HG03135 (cell line): ENCODE measurements around the gene SMYD2.

Source experiments
- ATAC-seq: cut with Tn5 transposase; IDR thresholded peaks from one replicate; pipeline ENCODE4 v1.9.1; 2021; ENCODE audit warnings: mild to moderate bottlenecking, moderate library complexity; ENCODE audit not compliant: unreplicated experiment

Gene SMYD2

DNA sequence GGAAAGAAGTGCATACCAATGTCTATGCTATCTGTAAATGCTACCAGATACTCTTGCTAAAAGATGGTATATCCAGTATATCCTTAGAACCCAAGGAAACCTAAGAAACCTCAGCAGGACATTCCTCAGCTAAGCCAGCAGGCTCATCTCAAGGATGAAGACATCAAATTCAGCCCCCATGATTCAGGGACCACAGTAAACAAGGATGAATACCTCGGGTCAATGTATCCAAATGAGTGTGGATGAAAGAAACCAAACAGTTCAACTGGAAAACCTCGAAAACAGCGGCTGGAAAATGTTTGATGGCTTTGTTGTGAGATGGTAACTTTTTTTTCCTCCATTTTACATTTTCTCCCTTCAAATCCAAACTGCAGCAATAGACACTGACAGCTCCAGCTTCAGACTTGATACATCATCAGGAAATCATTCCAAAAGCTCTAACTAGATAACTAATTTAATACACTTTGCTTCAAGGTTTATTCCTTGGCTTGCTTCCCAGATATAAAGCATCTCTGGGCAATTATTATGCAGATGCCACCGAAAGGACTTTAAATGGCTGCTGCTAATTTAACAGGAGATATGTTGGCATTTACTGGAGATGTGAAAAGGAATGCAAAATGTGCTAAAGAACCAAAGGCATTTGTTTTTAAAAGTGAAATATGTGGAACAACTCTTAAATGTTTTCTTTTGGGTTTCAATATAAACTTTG, 73.6 kb downstream of the SMYD2 start:
- no peak for ATAC-seq

DNA sequence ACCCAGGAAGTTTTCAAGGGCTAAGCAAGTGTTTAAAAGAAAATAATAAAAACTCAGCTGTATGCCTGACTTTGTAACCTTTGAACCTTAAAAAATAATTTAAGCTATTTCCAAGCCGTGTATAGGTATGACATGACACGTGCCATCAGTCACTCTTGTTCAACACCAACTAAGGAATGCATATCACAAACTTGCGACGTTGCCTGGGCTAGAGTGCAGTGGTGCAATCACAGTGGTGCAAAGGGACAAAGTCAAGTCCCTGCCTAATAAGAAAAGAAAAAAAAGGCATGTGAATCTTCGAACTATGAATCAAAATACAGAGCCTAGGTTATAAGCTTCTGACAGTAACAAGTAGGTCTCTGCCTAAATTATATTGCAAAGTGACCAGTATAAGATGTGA, 79.2 kb downstream of the SMYD2 start:
- ATAC-seq = no peak

DNA sequence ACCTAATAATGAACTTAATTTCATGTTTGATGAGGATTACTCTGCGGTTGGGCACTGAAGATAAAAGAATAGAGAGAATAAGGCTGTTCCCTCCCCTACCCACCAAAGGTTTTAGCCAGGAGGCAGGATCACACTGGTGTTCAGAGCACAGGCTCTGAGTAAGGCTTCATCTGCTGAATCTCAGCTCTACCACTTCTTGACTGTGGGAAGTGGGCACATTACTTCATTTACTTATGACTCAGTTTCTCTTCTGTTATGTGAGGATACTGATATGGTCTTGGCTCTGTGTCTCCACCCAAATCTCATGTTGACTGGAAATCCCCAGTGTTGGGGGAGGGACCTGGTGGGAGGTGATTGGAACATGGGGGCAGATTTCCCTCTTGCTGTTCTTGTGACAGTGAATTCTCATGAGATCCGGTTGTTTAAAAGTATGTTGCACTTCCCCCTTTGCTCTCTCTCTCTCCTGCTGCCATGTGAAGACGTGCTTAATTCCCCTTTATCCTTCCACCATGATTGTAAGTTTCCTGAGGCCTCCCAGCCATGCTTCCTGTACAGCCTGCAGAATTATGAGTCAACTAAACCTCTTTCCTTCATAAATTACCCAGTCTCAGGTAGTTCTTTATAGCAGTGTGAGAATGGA, 79.7 kb downstream of the SMYD2 start:
- ATAC-seq = no peak

DNA sequence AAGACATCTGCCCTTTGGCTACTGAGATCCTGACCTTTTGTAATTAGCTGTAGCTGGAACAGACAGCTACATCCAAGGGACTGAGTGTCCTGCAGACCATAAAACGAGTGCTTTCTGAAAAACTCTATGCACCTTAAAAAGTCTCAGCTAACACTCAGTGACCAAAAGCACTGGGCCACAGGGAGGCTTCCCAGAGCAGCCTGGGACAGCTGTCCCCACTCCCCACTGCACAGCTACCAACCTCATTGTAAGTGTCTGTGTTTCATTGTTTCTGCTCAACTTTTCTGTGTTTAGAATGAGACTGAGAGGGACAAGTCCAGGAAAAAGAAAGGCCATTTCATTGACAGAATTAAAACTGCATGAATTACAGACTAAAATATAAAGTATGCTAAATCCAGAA, 80.7 kb downstream of the SMYD2 start:
- no peak for ATAC-seq

DNA sequence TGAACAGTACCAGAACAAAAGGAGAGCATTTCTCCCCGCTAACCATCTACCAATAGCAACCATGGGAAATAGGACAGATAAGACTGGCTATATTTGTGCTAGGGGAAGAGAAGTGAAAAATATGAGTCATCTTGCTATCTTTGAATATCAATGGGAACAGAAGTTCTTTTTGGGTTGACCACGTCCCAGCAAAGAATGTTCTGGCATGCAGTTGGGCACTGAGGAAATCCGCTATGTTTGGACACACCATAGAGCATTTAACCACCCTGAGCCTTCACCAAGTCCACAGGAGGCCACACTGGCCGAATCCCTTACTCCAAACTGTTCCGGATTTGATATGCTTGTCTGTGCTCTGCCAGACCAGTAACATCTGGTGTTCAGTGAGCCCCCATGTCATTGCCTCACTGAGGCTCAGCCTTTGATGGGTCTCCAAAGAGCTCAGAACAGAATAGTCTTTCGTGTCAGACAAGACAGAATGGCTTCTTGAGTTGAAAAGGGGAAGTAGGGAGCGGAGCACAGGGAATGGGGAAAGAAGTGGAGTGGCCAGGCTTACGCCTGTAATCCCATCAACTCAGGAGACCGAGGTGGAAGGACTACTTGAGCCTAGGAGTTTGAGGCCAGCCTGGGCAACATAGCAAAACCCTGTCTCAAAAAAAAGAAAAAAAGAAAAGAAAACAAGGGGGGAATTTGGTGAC, 81.4 kb downstream of the SMYD2 start:
- ATAC-seq = no peak

DNA sequence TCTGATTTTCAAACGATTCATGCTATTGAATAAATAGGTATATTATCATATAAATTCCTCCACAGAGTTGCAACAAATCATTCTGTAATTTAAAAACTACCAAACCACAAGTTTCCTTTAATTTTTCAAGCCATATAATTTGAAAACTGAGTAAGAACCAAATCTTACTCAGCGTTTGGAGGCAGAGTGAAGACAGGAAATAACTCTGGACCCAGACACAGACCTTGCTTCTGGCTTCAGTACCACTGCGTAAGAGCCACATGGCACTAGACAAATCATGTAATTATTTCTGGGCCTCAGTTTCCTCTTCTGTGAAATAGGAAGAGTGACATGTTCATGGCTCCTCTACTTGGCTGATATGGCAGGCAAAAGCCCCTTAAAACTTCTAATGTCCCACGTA, 82.4 kb downstream of the SMYD2 start:
- no peak for ATAC-seq

DNA sequence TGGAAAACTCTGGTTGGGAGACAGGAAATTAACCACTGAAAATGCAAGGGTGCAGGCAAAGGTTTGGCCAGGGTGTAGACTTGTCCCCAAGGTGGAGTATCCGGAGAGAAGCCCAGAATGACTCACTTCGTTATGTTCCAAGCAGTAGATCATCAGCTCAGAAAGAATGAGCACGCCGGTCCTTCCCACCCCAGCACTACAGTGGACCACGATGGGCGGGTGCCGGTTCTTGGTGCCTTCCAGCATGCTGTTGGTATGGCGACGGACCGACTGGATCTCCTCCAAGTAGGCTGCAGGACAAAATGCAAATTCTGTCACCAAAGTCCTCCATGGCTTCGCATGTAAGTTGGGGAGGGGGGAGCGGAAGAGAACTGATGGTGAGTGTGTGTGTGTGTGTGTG, 83.4 kb downstream of the SMYD2 start:
- ATAC-seq = no peak

DNA sequence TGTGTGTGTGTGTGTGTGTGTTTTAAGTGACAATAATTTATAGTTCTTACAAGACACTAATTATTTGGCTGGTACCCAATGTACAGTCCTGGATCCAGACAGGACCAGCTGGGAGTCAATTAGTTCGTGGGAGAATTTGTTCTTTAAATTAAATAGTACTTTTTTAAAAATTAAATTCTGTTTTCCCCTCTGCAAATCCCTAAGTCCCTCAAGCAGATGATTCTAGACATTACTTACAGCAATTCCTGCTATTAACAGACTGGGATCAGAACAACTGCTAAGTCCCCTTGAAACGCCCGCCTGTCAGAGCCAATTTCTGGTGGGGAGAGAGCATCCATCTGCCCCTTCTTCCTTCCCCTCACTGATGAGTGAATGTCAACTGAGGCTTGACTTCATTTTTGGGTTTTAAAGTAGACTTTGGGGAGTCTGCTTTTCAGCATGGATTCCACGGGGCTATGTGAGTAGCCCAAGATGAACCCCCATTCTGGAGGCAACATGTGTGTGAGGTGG, 83.9 kb downstream of the SMYD2 start:
- ATAC-seq = no peak

DNA sequence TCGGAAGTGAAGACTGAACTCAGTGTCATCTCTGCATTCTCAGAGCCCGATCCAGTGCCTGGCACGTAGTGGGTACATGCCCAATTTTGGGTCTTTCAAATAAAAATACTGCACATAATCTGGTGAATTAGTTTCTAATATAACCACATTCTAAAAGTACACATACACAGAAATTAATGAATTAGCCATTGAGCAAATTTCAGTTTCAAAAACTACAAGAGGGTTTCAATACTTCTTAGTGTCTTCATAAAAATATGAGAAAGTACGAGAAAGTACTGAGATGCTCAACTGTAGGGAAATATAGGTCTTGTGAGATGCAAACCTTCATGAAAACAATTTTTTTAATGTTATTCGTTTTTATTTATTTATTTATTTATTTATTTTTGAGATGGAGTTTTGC, 86.9 kb downstream of the SMYD2 start:
- no peak for ATAC-seq

DNA sequence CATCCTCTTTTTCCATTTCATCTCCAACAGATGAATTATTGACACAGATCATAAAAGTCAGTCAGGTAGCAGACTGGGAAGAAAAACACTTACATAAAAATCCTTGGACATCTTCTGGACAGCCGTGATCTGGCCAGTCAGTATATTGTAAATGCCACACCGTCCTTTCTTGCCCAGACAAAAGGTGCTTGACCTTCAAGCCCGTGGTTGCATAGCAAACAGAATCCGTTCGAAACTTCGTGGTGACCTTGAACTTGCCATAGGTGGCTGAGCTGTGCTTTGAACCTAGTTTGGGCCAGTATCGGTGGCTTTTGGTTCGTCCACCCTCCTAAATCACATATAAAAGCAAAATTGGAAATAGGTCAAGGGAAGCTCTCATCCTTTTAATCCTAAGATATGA, 88.4 kb downstream of the SMYD2 start:
- no peak for ATAC-seq

DNA sequence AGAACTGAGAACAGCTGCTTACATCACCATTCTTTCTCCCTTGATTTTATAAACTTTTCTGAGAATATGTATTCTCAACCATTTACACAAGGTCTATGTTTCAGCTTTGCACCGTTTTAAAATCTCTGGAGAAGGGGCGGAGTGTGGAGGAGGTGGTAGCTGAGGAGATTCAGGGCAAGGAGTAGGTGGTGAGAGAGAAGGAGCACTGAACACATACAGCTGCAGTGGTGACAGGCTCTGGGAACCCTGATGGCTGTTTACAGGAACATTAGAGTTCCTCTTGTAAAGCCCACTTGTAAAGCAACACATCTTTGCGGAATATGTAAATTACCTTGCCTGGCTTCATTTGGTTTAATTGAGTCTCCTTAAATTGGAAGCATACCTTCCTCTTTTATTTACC, 89.7 kb downstream of the SMYD2 start:
- no peak for ATAC-seq

DNA sequence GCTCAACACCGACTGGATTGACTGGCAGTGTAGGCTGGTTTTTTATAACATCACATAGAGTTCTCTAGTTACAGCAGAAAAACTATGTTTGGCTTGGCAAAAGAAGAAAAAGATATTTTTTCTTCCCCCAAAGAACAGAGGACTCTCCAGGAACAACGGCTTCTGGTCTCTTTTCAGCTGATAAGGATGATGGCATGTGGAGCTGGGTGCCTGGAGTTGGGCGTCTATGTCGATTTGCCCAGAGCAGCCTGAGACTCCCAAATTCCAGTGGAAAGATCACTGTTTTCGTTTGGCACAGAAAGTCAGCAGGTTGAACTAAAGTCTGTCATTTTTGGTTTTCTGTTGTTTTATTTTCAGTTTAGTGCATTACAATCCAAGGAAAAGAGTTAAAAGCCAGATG, 91.1 kb downstream of the SMYD2 start:
- no peak for ATAC-seq

DNA sequence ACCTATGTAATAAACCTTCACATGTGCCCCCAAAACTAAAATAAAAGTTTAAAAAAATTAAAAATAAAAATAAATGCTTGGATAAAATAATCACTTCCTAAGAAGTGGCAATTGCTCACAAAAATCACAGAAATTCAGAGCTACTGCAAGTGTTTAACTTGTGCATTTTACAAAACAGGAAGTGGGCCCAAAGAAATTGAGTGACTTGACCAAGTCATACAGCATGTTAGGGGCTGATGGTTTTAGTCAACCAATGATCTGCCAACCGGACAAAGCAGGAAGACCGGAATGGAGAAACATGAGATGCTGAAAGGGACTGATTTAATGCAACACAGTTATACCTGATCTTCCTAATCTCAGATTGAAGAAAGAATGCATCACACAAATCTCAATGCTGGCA, 96.5 kb downstream of the SMYD2 start:
- ATAC-seq = no peak

DNA sequence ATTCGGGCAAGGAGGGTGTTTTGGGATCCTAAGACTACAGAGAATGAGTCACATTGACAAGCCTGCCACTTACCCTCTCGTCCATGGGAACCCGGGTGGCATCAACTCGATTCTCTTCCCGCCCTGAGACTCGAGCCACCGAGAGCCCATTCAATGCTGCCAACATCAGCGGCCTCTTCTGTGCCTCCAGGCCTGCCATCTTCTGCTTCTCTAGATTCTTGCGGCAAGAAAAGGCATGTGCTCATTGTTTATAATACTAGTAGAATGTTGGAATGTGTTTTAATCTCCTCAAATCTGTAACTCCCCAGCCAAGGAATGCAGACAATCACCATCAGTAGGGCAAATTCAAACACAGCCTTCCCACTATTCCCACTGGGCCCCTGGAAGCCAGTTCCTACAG, 96.9 kb downstream of the SMYD2 start:
- ATAC-seq = no peak

DNA sequence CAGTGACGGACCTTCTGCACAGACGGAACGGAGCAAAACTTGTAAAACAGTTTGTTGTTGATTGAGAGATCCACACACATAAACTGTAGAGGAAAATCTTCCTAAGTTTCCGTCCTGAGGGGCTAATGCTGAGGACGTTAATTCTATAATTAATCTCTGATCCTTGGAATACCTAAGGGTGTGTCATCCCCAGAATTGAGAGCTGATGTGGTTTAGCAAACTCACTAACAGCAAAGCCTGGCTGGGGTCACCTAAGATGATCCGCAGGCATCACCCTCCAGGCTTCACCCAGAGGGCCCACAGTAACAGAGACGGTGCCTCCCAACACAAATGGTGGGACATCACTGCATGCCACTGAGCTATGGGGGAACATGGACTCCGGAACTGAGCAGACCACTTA, 97.5 kb downstream of the SMYD2 start:
- ATAC-seq = no peak

DNA sequence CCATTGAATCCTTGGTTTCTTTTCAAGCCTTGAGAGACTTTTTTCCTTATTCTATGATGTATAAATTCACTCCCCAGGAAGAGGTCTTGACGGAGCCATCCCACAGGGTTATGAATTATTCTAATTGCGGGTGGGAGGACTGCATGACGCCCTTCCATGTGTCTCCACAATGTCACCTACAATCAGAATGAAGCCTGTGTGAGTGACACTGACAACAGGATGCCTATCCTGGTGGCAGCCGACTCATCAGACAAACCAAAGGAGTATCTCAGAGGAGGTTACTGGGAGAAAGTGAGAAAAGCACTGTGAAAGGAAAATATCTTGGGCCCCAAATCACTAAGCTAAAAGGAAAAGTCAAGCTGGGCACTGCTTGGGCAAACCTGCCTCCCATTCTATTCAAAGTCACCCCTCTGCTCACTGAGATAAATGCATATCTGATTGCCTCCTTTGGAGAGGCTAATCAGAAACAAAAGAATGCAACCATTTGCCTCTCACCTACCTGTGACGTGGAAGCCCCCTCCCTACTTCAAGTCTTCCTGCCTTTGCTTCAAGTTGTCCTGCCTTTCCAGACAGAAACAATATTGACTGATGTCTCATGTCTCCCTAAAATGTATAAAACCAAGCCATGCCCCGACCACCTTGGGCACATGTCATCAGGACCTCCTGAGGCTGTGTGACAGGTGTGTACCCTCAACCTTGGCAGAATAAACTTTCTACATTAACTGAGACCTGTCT, 98.4 kb downstream of the SMYD2 start:
- ATAC-seq = no peak

DNA sequence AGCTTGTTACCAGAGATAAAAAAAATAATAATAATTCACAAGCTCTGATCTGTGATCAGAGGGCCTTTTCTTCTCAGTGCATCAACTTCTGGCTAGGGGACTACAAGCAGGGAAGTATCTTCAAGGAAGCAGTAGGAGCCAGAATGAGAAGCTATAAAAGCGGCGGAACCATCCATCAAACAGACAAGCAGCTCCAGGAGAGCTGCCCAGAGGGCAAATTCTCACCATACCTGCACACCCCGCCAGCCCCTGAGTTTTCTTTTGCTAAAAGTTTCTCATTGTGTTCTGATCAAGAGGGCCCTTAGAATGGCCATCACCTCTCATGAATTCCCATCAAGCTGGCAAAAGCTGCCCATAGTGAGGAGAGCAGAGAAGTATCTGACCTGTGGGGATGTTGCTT, 99.4 kb downstream of the SMYD2 start:
- ATAC-seq = no peak

DNA sequence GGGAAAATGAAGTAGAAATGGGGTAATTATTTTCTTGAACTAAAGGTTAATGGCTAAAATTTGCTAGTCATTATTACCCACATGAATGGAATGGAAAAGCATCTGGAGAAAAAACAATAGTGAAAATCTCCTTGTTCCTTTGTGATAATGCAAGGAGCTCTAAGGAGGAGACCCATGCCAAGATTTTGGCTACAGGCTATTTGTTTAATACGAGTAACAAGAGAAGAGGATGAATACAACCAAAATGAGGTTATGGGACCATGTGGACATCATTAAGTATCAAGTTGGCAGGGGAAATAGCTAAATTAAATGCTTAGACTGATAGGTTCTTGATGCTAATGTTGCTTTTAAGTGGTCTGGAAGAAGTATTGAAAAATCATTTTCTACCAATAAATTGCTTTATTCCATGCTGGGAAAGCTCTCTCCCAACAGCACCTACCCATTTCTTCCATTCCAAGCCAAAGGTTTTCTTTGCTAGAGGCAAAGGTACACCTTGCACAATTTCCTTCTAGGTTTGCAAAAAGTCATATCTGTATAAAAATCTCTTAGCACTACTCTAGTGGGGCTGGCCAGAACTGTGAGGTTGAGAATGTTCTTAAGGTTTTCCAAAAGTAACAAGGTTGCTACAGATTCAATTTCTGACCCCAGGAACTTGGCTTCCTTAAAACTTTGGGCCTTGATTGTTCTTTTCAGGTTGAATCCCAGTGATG, 100.2 kb downstream of the SMYD2 start:
- no peak for ATAC-seq

DNA sequence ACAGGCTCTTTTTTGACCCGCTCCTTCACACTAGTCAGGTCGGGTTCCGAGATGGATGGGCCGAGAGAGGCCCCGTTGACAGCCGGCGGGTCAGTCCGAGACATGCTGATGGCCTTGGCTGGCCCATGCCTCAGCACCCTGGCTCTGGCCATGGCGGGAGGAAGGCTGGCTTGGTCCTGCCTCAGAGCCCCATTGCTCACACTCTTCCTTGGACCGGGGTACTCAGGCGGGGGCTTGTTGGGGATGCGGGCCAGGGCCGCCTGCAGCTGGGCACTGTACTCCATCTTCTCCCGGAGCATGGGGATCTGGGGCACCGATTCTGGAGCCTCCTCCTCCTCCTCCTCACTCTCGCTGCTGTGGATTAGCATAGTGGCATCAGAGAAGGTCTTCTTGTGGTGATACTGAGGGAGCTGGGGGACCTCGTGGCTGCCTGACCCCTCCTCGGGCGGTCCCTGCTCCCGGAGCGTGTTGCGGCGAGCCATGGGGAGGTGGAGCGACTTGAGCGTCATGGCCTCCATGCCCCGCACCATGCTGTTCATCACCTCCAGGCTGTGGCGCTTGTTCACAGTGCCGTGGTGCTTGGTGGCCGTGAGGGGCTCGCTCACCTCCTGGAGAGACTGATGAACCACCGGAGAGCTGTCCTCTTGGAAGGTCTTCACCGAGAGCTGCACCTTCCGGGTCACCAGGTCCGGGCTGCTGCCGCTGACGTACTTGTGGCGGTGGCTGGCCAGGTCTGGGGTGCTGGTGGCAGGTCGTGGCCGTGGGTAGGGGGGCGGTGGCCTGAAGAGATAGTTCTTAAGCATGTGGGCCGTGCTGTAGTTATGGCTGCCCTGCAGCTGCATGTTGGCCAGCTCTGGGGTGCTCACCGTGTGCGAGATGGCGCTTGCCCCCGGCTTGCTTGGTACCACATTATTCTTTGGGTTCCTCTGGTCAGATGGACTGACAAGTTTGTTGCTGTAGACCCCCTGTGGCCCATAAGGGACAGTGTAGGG, 102.7 kb downstream of the SMYD2 start:
- no peak for ATAC-seq
